CD4-positive, alpha-beta T cell treated with Interferon gamma for 1 hour (primary cell): Measurements from ENCODE around the gene ZNF688.
"Not testable (repeated sequence)": the region's sequence is repeated elsewhere in the genome, so short reads cannot be mapped to it uniquely, and the experiment has no call there.

Experiments
- DNase-seq: peaks from one replicate; pipeline ENCODE4 v3.0.0-alpha.2; 2020

The ZNF688 gene

GRCh38 chr16:30532285-30533145 lies 39.0 kb downstream of the ZNF688 start:
- DNase-seq, result no peak

GRCh38 chr16:30530163-30531037 lies 41.1 kb downstream of the ZNF688 start:
- DNase-seq, result no peak

GRCh38 chr16:30528799-30529457 lies 42.6 kb downstream of the ZNF688 start:
- no peak for DNase-seq

GRCh38 chr16:30527635-30528178 lies 43.8 kb downstream of the ZNF688 start:
- DNase-seq, result peak; percentile 46

GRCh38 chr16:30526823-30527634 lies 44.5 kb downstream of the ZNF688 start:
- DNase-seq, result peak; percentile 93

GRCh38 chr16:30526137-30526822 lies 45.2 kb downstream of the ZNF688 start, which contains the start of gene ZNF768:
Gene ZNF768, minus strand, starts transcription at chr16:30526566. Its CDS starts 153 bp downstream, at chr16:30526413.
- peak; percentile 8 for DNase-seq

GRCh38 chr16:30525844-30526136 lies 45.7 kb downstream of the ZNF688 start:
- DNase-seq, result no peak

- no peak for DNase-seq
These were observed 46.6 kb downstream of the ZNF688 start for GRCh38 chr16:30524575-30525568.

GRCh38 chr16:30523768-30524574 lies 47.5 kb downstream of the ZNF688 start:
- DNase-seq, result no peak

GRCh38 chr16:30522702-30523463 lies 48.6 kb downstream of the ZNF688 start:
- DNase-seq, result not testable (repeated sequence)

- no peak for DNase-seq
These were observed 49.5 kb downstream of the ZNF688 start for GRCh38 chr16:30521873-30522641.

GRCh38 chr16:30521476-30521872 lies 50.0 kb downstream of the ZNF688 start:
- no peak for DNase-seq
